Gastrocnemius medialis (tissue), 4 donors: ENCODE results near the gene EPM2A.

Experiments used
- CTCF ChIP-seq, 5 experiments: fragments of 450-650 bp in 3 of 5; fragments of 200-600 bp in 2 of 5; sonication (generic) in 2 of 5; IDR thresholded peaks in 4 of 5; conservative IDR thresholded peaks in 1 of 5; 1 replicate in 4 of 5; 2 replicates in 1 of 5; pipeline ENCODE4 v1.5.1; 2016 to 2019; ENCODE audit warnings: antibody characterized with exemption in 5 of 5, mild to moderate bottlenecking in 3 of 5, moderate library complexity in 3 of 5
- POLR2A ChIP-seq, 2 donors: fragments of 450-650 bp; IDR thresholded peaks; one replicate each; pipeline ENCODE4 v1.6.1; 2017; ENCODE audit warnings: antibody characterized with exemption in 2 of 2, mild to moderate bottlenecking in 2 of 2, moderate library complexity in 2 of 2

GRCh38 chr6:145626857-145627256, 108.5 kb downstream of the EPM2A start:
- TF ChIP-seq CTCF (IDR thresholded peaks at IDR 0.05 in 4 of 5, conservative IDR thresholded peaks at IDR 0.05 in 1 of 5) (no peak), POLR2A (IDR thresholded peaks at IDR 0.05) (no peak)
